SHP77 (cell line): ENCODE measurements around the gene BIRC5.

ENCODE experiments used
- DNase-seq, 2 experiments: peaks; one replicate each; lab custom pipeline; 2025; lab: John Stamatoyannopoulos, UW

BIRC5 gene

GRCh38 chr17:78273813-78274212 lies 59.8 kb downstream of the BIRC5 start:
- no peak for DNase-seq
